HG03565 (cell line): ENCODE measurements around the gene ADGRA1.

Experiments
- ATAC-seq: cut with Tn5 transposase; IDR thresholded peaks from one replicate; pipeline ENCODE4 v1.9.1; 2021; ENCODE audit warnings: mild to moderate bottlenecking, moderate library complexity; ENCODE audit not compliant: unreplicated experiment

ADGRA1 gene

DNA sequence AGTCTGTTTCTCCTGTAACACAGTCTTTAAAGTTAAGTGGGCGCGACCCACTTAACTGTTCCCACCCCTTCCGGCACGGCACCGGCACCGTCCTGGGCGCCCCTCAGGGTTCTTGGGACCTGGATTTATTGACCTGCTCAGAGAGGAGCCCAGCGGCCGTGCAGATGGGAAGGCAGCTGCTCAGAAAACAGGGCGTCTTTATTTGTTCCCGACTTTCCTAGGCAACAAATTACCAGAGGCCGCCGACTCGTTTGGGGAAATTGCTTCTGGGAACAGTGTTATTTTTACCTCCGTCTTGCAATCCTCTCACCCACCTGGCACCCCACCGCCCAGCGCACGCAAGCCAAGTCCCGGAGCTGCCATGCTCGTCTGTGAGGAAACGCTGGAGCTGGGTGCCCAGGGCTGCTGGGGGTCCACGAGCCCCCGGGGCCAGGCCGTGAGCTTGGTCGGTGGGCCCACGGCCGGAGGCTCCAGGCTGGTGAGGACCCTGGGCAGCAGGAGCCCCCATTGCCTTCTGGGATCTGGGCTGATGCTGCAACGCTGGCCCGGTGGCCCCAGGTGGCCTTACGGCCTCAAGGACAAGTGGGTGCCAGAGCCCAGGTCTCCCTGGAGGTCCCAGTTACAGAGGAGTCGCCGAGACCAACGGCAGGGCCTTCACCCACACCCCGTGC, 14.9 kb upstream of the ADGRA1 start:
- no peak for ATAC-seq

- no peak for ATAC-seq
These were observed 12.2 kb upstream of the ADGRA1 start for GRCh38 chr10:133075346-133076137.

GRCh38 chr10:133076274-133077038, 11.3 kb upstream of the ADGRA1 start:
- no peak for ATAC-seq

GRCh38 chr10:133079836-133080682, 7.7 kb upstream of the ADGRA1 start:
- ATAC-seq = no peak

DNA sequence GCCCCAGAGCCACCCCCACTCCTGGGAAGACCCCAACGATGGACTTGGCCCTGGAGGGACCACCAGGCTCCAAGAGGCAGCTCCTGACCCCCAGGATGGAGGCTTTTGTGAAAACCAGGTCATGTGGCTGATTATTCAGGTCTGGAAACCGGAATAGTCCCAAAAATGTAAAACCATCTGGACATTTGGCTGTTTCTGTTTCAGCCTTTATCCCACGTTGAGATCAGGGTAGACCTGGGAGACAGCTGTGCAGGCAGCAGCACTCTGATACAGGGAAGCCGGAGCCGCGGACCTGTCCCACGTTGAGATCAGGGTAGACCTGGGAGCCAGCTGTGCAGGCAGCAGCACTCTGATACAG, 7.1 kb upstream of the ADGRA1 start:
- ATAC-seq = no peak

DNA sequence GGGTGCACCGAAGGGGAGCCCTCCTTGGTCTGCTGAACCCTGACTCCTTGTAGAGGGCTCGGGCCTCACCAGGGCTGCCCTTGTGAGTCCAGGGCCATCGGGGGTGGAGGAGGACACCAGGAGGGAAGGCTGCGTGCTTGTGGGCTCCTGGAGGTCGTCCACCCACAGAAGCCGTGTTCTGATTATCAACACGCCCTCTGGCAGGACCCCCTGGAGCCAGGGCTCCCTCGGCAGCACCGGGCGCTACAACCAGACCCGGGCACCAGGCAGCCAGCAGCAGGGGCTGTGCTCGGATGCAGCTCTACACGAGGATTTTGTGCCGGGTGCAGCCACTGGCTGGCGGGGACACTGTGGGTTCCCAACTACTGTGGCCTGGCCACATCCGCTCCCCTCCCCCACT, 6.1 kb upstream of the ADGRA1 start:
- ATAC-seq = no peak

GRCh38 chr10:133082685-133083421, 4.9 kb upstream of the ADGRA1 start:
- no peak for ATAC-seq

GRCh38 chr10:133083422-133084100, 4.2 kb upstream of the ADGRA1 start:
- no peak for ATAC-seq

- ATAC-seq = no peak
These were observed 3.2 kb upstream of the ADGRA1 start for GRCh38 chr10:133084491-133084890.

DNA sequence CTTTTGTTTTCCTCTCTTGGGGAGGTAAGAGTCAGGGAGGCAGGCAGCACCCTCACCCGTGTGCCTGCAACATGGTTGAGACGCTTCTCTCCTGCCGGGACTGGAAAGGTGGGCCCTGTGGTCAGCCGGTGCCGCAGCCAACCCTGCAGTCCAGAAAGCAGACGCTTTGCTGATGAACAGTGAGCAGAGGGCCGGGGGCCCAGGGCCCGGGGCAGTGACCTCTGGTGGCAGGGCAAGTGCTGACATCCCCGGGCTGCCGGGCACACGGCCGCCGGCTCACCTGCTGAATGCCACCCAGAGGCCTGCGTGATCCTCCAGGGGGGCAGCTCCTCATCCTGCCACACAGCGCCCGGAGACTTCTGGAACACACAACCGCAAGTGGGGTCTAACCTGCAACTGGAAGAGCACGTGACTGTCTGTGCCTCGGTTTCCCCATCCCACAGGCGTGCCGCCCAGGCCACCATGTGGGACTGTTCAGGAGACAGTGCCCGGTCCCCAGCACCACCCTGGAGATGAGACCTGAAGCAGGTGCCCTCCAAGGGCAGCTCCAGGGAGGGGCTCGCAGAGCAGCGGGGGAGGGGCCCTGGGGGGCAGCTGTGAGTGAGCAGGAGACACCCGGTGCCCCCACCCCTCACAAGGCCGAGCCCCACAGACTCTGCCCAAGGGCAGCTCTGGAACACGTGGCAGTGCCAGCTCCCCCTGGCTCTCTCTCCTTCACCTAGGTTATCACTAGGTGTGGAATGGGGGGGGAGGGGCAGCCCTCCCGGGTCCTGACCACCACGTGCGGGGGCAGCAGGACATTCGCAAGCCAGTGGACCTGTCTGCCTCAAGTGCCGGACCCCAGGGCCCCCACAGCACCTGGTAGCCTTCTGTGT, 2.2 kb upstream of the ADGRA1 start:
- ATAC-seq = no peak

DNA sequence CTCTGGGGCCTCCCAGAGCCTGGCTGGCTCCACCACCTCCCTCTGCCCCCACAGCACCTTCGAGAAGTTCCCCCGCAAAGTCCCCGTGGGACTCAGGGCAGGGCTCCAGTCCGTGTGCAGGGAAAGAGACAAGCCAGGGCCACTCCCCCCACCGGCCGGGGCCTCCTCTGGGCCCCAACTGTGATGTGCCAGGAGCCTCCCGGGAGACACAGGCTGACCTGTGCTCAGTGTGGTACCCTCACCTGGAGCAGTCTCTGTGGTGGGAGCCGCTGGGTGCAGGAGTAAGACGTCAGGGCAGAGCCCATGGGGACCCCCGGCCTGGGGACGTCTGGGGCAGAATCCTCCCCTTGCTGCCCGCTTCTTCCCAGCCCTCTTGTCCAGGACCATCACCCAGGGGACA, 1.5 kb upstream of the ADGRA1 start:
- ATAC-seq = no peak

GRCh38 chr10:133087045-133087678, 562 bp upstream of the ADGRA1 start:
- no peak for ATAC-seq

GRCh38 chr10:133088179-133088955, 643 bp downstream of the ADGRA1 start:
- ATAC-seq = no peak

DNA sequence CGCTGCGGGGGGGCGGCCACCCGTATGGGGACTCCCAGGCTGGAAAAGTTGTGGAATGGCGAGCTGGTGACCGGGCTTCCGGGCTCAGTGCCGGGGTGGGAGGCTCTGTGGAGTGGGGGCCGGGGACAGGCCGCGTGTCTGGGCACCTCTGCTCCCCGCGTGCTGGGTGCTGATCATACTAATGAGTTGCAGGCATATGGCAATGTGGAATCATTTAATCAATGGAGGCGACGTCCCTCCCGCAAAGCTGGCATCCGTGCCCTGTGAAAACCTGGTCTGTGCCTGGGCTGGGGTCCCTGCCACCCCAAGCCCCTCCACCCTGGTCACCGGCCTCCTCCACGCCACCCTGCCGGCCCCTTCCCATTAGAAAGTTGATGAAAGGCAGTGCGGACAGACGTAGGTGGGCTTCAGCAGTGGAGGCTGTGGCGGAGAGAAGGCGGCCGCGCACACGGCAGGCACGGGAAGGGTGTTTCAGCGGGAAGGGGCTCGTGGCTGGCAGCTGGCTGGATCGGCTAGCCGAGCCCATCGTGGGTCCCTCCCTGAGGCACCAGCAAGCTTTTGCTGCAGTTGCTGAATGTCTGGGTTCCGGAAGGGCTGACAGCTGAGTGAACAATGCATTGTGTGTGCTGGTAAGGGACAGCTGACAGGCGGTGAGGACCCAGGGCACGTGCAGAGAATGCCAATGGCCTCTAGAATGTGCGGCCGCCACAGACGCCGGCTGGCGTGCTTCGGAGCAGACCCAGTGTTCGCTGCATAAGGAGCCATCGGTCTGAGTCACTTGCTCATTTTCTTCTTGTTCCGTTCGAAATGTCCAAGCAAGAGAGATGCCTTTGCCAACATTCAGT, 1.5 kb downstream of the ADGRA1 start:
- no peak for ATAC-seq

DNA sequence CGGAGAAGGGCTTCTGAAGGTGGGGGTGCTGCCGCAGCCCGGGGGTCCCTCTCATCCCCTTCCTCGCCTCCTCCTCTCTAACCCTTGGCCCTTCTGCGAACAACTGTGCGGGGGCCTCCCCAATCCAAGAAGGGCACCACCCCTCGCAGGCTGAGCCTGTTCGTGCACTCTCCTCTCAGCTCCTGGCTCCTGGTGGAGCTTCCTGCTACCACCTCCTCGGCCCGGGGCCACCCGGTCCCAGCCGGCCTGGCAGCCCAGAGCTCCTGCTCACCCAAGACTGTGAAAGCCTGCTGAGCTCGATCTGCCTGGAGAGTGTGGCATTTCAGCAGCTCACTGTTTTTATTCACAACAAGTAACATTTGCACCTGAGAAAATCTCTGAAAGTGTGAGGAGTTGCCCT, 2.4 kb downstream of the ADGRA1 start:
- no peak for ATAC-seq

DNA sequence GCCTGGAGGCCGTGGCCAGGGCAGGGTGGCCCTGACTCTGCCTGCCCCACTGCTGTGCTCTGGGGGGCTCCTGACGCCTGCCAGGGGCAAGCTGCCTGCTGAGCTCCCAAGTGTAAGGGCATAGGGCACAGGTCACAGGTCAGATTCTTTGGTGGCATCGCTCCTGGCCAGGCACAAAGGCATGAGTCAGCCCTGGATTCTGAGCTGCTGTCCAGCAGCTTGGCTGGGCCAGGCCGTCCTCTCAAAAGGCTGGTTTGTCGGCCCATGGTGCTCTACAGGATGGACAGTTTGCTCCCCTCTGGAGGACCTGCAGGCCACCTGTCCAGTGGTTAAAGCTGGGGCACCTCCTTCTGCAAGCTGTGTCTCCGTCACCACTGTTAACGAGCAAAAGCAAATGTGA, 2.9 kb downstream of the ADGRA1 start:
- no peak for ATAC-seq

DNA sequence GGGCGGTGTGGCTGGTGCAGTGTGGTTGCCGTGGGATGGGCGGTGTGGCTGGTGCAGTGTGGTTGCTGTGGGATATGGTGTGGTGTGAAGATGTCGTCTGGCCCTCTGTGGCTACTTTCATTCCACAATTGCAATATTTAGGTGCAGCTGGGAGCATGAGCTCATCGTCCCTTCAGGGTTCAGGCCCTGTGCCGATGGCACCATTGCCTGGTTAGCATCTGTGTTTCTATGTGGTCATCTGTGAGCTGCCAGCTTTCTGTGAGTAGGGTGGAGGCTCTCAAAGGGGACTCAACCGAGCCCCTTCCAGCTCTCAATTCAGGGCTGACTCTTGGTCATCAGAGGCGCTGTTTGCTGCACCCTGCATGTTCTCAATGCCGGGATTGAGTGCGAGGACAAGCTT, 3.6 kb downstream of the ADGRA1 start:
- no peak for ATAC-seq
